HG03575 (cell line): ENCODE data around the gene FAM120B.

ENCODE experiments used
- ATAC-seq: cut with Tn5 transposase; IDR thresholded peaks from one replicate; pipeline ENCODE4 v1.9.1; 2021; ENCODE audit not compliant: unreplicated experiment, insufficient number of reproducible peaks, low FRiP score; ENCODE audit errors: extremely low read depth

Gene FAM120B

GRCh38 chr6:170445971-170446370 is 139.4 kb downstream of the FAM120B start:
- no peak for ATAC-seq

DNA sequence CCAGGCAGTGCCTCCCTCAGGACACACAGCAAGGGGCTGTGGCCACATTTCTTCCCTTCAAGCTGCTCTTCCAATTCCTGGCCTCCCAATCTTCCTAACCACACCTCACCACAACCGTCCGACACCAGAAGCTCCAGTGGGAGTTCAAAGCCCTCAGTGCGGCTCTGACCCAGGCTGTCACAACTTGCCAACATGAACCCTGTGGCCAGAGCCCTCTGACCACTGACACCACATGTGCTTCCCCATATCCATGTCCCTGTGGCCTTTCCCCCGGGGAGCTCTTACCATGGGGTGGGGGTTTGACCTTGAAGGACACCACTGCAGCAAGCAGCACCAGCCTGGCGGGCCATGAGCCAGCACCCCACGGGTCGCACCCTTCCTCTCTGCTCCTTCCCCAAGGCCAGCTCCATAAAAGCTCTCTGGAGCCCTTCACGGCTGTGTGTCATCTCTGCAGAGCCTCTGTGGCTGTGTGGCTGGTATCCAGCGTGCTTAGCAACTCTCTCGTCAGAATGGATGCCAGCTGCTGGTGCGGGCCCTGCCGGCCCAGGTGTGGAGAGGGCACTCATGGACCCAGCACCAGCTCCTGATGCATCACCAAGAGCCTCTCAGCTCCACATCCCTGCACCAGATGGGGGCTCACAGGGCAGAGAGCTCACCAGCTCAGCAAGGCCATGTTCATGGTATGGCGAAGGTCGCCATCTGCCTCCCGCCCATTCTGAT is 140.4 kb downstream of the FAM120B start:
- no peak for ATAC-seq

DNA sequence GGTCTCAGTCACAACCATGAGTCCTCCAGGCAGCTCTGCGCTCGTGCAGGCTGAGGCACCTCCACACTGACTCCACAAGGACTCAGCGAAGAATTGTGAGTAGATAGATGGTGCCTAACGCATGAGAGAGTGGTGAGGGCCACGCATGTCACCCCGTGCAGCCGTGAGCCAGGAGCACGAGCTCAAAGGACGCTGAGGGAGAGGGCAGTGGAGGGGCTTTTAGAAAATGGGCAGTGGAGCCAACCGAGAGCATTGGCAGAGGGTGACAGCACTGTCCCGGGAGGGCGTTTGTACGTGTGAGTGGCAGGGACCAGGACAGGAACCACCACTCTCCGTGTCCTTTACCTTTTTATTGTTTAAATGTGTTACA is 141.0 kb downstream of the FAM120B start:
- ATAC-seq, result no peak

DNA sequence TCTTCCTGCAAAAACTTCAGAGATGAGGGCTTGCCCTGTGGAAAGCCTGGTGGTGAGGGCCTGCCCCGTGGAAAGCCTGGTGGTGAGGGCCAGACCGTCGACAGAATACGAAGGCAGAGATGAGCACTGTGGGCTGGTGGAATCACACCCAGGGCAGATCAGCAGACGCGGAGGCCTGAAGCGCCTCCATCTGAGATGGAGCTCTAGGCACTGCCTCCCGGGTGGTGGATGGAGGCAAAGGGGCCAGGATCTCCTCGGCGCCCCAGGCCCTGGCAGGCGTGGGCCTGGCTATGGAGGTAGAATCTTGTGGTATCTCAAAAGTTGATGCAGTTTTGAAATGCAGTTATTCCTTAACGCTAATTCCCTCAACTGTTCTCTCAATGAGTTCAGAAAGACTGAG is 141.8 kb downstream of the FAM120B start:
- no peak for ATAC-seq

- ATAC-seq, result no peak
Observed at GRCh38 chr6:170448751-170449630, 142.4 kb downstream of the FAM120B start.

DNA sequence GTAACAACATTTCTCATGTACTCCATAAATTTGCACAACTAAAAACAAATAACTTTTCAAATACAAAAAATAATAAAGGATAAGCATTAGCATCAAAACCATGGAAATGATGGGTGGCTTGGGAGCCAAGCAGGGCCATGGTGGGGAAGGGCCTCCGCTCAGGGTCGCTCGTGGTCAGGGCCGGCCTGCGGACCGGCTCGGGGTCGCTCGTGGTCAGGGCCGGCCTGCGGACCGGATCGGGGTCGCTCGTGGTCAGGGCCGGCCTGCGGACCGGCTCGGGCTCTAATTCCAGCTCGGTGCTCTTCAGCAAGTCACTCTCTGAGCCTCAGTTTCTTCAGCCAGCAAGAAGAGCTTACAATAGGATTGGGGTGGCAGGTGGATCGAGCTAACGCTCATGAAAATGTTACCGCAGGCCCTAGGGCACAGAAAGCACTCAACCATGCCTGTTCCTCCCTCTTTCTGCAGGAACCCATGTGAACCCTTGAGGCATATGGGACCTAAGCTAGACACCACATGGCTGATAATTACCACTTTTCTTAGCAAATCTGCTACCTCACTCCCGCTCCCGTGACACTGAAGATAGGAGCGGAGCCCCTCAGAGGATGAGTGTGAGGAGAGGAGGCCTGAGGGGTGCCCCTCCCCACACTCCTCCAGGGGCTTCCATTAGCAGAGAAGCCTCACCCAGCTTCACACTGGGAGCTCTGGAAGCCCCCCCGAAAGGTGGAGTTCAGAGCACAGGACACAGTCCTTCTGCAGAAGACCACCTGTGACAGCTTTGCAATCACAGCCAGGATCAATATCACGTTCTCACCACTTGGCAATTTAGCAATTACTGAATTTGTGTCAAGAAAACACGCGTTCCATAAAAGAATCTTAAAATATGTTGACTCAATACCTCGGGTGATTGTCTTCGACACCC is 143.5 kb downstream of the FAM120B start:
- no peak for ATAC-seq

DNA sequence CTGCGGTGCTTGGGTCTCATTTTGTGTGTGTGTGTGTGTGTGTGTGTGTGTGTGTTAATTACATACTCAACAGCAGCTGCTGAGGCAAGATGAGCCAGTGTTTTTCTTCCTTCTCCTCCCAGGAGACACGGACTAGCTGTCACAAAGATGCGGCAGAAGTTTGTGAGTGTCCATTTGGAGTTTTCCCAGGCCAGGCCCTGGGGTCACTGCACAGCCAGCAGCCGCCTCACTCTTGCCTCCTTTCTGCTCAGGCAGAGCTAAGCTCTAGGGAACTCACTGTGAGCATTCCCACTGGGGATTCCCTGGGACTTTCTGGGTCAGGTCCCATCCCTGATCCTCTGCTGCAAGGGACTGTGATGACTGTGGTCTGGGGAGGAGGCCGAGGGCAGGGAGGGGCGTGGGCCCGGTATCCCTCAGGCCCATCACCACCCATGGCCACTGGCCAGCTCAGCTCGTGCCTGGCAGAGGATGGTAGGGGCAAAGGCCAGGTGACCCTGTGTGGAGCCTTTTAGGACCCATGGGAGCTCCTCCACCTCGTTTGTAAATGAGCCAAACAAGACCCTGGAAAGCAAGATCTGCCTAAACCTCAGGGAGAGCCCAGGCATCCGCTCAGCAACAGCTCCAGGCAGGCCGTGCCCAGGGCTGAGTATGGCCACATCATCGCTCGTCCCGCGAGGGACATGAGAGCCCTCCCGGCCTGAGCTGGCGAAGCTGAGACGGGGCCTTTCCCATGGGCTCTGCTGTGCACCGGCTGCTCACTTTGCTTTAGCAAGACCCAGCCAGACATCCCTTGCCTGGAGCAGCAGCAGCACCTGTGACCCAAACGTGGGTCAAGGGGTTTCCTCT is 144.6 kb downstream of the FAM120B start:
- no peak for ATAC-seq

DNA sequence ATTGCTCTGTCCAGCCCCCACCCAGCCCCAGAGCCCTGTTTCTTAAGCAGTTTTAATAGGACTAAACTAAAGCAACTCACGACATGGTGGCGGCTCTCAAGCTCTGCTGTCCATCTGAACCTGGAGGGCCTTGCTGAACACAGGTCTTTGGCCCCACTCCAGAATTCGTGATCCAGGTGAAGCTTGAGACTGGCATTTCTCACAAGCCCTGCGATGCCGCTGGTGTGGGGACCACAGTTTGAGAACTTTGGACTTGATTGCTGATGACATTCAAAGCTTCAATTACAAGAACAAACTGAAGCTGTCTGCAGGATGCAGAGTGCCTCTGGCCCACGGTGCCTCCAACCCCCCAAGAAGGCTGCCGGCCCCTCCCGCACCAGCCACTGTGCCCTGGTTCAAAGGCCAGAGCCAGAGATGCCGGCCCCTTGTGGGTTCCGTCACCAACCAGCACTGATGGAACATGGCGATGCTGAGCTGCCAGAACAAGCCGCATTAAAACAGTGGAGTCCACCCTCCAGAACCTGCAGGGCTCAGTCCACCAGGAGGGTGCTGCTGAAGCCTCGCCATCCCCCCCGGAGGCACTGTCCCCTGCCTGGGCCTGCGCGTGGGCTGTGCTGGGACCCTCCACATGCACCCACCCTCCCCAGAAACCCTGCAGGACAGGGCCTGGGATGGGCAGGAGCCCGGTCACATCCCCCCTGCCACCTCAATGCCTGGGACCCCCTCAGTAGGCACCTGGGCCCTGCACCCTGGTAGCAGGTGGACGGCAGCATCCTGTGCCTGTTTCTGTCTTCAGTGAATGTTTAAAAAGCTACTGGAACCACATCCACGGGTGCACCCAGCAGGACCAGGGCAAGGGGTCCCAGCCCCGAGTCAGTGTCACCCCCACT is 145.4 kb downstream of the FAM120B start:
- ATAC-seq, result no peak

DNA sequence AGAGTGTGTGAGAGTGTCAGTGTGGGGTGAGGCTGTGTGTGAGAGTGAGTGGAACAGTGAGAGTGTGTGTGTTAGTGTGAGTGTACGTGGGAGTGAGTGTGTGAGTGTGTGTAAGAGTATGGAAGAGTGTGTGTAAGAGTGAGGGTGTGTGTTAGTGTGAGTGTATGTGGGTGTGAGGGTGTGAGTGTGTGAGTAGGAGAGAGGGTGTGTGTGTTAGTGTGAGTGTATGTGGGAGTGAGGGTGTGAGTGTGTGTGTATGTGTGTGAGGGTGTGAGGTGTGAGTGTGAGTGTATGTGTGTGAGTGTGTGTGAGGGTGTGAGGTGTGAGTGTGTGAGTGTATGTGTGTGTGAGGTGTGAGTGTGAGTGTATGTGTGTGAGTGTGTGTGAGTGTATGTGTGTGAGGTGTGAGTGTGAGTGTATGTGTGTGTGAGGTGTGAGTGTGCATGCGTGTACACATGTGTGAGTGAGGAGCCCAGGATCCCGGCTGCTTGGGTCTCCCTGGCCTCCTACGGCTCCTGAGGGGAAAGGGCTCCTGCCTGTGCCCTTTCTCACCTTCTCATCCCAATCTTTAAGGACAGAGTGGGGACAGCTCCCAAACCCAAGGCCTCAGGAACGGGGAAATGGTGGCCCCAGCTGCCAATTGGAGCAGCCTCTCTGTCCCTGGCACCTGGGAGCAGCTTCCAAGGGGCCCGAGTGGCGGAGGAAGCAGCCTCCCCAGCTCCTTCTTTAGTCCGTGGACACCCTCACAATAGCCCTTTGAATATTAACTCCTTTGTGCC is 146.4 kb downstream of the FAM120B start:
- ATAC-seq, result no peak

- no peak for ATAC-seq
Observed at GRCh38 chr6:170453586-170454511, 147.3 kb downstream of the FAM120B start.

GRCh38 chr6:170454512-170455285 is 148.1 kb downstream of the FAM120B start:
- no peak for ATAC-seq

GRCh38 chr6:170455335-170455979 is 148.9 kb downstream of the FAM120B start:
- no peak for ATAC-seq

- no peak for ATAC-seq
Observed at GRCh38 chr6:170456334-170456733, 149.8 kb downstream of the FAM120B start.
